ENCODE measurements around the gene AP5M1. TPM values are rescaled to one million over a fixed set of nuclear protein-coding genes. Genes with fewer than 3 reads are reported as not detected.

AP5M1 gene
- total and polyA plus RNA-seq, 2 of the 13 experiments (the other 11 are each of a cell fraction or from before 2014, with no cell fraction given): 14.8 to 35.0 TPM

GRCh38 chr14:57268161-57269069, at the start of gene AP5M1, which contains the start of gene EXOC5 (continued):
- TF ChIP-seq, protein P1, sequence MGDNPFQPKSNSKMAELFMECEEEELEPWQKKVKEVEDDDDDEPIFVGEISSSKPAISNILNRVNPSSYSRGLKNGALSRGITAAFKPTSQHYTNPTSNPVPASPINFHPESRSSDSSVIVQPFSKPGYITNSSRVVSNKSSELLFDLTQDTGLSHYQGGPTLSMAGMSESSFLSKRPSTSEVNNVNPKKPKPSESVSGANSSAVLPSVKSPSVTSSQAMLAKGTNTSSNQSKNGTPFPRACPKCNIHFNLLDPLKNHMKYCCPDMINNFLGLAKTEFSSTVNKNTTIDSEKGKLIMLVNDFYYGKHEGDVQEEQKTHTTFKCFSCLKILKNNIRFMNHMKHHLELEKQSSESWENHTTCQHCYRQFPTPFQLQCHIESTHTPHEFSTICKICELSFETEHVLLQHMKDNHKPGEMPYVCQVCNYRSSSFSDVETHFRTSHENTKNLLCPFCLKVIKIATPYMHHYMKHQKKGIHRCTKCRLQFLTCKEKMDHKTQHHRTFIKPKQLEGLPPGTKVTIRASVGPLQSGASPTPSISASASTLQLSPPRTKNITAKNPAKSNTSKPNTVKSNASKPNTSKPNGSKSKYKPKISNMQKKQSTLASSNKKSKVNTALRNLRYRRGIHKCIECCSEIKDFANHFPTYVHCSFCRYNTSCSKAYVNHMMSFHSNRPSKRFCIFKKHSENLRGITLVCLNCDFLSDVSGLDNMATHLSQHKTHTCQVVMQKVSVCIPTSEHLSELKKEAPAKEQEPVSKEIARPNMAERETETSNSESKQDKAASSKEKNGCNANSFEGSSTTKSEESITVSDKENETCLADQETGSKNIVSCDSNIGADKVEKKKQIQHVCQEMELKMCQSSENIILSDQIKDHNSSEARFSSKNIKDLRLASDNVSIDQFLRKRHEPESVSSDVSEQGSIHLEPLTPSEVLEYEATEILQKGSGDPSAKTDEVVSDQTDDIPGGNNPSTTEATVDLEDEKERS (CRISPR knock-in tag; IDR thresholded peaks at IDR 0.05): peak; percentile 65; the same call in 1 of the 2 replicates
- TF ChIP-seq ZNF549 (CRISPR knock-in tag; IDR thresholded peaks at IDR 0.05): no peak
- no peak for TF ChIP-seq RORA (CRISPR knock-in tag; IDR thresholded peaks at IDR 0.05)
- no peak for TF ChIP-seq PCBP2 (optimal IDR thresholded peaks at IDR 0.05; ENCODE audit: low read depth, low read length, poor library complexity, severe bottlenecking)
- TF ChIP-seq, protein P2, sequence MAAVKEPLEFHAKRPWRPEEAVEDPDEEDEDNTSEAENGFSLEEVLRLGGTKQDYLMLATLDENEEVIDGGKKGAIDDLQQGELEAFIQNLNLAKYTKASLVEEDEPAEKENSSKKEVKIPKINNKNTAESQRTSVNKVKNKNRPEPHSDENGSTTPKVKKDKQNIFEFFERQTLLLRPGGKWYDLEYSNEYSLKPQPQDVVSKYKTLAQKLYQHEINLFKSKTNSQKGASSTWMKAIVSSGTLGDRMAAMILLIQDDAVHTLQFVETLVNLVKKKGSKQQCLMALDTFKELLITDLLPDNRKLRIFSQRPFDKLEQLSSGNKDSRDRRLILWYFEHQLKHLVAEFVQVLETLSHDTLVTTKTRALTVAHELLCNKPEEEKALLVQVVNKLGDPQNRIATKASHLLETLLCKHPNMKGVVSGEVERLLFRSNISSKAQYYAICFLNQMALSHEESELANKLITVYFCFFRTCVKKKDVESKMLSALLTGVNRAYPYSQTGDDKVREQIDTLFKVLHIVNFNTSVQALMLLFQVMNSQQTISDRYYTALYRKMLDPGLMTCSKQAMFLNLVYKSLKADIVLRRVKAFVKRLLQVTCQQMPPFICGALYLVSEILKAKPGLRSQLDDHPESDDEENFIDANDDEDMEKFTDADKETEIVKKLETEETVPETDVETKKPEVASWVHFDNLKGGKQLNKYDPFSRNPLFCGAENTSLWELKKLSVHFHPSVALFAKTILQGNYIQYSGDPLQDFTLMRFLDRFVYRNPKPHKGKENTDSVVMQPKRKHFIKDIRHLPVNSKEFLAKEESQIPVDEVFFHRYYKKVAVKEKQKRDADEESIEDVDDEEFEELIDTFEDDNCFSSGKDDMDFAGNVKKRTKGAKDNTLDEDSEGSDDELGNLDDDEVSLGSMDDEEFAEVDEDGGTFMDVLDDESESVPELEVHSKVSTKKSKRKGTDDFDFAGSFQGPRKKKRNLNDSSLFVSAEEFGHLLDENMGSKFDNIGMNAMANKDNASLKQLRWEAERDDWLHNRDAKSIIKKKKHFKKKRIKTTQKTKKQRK (IDR thresholded peaks at IDR 0.05; ENCODE audit: low read length): no peak
- TF ChIP-seq ATF1 (CRISPR knock-in tag; IDR thresholded peaks at IDR 0.05): peak; percentile 62
- no peak for TF ChIP-seq ISX (CRISPR knock-in tag; conservative IDR thresholded peaks at IDR 0.05)
- TF ChIP-seq FOXM1 (CRISPR knock-in tag; IDR thresholded peaks at IDR 0.05): no peak
- peak; percentile 37; the same call in 1 of the 2 replicates for TF ChIP-seq ZNF607 (CRISPR knock-in tag; IDR thresholded peaks at IDR 0.05; ENCODE audit: borderline replicate concordance)
- peak; percentile 72; the same call in 1 of the 2 replicates for TF ChIP-seq ZNF274 (CRISPR knock-in tag; IDR thresholded peaks at IDR 0.05)
- TF ChIP-seq, protein P3, sequence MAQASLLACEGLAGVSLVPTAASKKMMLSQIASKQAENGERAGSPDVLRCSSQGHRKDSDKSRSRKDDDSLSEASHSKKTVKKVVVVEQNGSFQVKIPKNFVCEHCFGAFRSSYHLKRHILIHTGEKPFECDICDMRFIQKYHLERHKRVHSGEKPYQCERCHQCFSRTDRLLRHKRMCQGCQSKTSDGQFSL (CRISPR knock-in tag; IDR thresholded peaks at IDR 0.05): no peak
- TF ChIP-seq HOXA7 (CRISPR knock-in tag; IDR thresholded peaks at IDR 0.05): peak; percentile 43; the same call in 1 of the 2 replicates
- no peak for TF ChIP-seq ZBTB37 (CRISPR knock-in tag; IDR thresholded peaks at IDR 0.05)
- peak; percentile 50; the same call in 1 of the 2 replicates for TF ChIP-seq ZNF891 (CRISPR knock-in tag; IDR thresholded peaks at IDR 0.05)
- TF ChIP-seq ZNF235 (CRISPR knock-in tag; IDR thresholded peaks at IDR 0.05; ENCODE audit: borderline replicate concordance): 0 out of 2 replicates have a peak, but pooled peaks have one; percentile 59
- TF ChIP-seq, protein P4, sequence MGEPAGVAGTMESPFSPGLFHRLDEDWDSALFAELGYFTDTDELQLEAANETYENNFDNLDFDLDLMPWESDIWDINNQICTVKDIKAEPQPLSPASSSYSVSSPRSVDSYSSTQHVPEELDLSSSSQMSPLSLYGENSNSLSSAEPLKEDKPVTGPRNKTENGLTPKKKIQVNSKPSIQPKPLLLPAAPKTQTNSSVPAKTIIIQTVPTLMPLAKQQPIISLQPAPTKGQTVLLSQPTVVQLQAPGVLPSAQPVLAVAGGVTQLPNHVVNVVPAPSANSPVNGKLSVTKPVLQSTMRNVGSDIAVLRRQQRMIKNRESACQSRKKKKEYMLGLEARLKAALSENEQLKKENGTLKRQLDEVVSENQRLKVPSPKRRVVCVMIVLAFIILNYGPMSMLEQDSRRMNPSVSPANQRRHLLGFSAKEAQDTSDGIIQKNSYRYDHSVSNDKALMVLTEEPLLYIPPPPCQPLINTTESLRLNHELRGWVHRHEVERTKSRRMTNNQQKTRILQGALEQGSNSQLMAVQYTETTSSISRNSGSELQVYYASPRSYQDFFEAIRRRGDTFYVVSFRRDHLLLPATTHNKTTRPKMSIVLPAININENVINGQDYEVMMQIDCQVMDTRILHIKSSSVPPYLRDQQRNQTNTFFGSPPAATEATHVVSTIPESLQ (CRISPR knock-in tag; conservative IDR thresholded peaks at IDR 0.05): no peak; the same call in 1 of the 2 replicates
- TF ChIP-seq GABPA (IDR thresholded peaks at IDR 0.05; ENCODE audit: low read depth, low read length): peak; percentile 65
- peak; percentile 93 for TF ChIP-seq GABPA (CRISPR knock-in tag; IDR thresholded peaks at IDR 0.05; ENCODE audit: low read depth)
